GM12874 (cell line): ENCODE measurements around the gene APOL1.

Experiments used
- CTCF ChIP-seq: IDR thresholded peaks from 2 replicates; pipeline ENCODE4 v1.5.1; 2011; ENCODE audit warnings: low read depth, mild to moderate bottlenecking, control low read depth, low read length, moderate library complexity; ENCODE audit not compliant: insufficient read depth

The APOL1 gene

DNA sequence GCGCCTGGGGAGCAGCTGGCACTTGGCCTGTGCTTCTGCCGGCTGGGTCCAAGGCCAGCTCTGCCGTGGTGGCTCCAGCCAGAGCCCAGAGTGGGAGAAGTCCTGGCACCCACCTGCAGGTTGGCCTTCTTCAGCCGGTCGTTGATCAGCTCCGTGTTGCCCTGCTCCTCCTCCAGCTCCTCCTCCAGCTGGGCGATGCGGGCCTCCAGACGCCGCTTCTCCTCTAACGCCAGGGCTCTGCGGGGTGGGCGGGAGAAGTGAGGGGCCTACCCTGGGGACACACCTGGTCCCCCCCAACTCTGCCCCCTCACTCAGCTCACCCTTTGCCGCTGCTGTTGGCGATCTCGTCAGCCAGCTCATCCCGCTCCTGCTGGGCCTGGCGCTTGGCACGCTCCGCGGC, 32.6 kb downstream of the APOL1 start:
- no peak for TF ChIP-seq CTCF

DNA sequence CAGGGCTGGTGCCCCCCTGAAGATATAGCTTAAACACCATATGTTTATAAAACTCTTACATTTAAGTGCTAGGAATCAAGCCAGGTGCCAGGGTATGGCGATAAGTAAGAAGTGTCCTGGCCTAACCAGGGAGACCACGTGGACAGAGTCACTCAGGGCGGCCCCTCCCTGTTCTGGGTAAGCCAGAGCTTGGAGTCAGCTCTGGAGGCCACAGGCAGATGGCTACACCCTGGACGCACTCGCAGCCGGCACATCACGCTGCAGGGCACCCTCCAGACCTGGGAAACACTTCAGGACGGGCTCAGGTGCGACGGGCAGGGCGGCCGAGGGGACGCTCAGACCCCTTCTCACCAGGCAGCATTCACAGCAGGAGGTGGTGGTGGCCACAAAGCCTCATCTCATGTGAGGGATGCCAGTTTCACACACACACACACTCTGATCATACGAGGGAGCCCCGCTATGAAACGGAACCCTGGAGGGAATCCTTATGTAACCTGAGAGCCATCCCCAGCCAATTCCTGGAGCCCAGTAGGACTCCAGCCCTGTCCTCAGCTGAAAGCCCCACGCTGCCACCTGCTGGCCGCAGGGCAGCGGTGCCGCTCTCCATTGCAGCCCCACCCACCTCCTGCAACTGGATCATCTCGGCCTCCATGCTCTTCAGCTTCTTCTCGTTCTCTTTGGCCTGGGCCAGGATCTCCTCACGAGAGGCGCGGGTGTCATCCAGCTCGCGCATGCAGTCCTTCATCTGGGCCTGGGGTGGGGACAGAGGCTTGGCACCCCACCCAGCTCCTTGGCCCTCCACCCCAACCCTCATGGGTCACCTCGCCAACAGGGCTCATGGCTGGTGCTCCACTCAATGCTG, 33.4 kb downstream of the APOL1 start:
- TF ChIP-seq CTCF: peak; percentile 94

GRCh38 chr22:36287881-36288515, 35.1 kb downstream of the APOL1 start:
- no peak for TF ChIP-seq CTCF

DNA sequence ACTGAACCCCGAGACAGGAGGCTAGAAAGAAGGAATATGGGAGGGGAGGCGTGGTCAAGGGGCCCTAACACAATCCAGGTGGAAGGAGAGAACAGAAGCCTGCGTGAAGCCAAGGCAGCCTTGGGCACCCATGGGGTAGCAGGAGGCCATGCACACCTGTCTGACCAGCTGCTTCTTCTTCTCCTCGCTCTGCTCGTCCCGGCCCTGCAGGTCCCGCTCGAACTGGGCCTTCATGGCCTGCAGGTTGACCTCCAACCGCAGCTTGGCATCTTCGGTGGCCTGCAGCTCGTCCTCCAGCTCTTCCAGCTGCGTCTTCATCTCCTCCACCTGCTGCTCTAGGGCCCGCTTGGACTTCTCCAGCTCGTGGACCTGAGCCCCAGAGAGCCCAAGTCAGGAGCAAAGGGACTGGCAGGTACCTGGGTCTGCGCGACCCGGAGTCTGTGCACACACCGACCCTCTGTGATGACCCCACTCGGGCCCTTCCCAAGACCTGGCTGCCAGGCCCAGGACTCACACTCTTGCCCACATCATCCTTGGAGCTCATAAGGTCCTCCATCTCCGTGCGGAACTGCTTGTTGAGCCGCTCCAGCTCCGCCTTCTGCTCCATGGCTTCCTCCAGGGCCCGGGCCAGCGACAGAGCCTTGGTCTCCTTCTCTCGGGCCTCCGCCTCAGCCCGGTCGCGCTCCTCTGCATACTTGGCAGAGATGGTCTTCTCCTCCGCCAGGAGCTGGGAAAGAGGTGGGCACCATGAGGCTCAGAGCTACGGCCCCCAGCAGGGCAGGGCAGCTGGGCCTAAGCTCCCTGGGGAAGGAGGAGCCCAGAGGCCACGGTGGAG, 35.9 kb downstream of the APOL1 start:
- TF ChIP-seq CTCF: no peak

DNA sequence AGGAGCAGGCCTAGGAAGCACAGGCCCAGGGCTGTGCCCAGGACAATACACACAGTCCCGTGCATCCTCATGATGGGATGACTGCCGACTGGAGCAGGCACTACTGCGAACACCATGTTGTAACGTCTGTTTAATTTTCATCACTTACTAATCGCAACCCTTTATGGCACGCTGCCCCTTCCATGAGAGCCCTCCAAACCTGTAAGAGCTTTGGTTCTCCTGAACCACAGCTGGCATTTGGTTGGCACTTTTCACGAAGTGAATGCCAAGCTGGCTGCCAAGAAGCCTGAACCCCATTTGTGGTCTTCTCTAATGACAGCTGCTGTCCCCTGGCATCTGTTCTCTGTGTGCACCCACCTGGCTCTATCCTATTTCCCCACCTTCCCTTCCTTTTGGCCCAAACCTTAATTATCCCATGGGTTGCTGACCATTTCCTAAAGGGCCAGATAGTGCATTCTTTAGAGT, 36.5 kb downstream of the APOL1 start:
- TF ChIP-seq CTCF: no peak

- TF ChIP-seq CTCF: no peak
Measured at GRCh38 chr22:36291831-36292740, 39.2 kb downstream of the APOL1 start.
